NCI-H1105 (cell line): Measurements from ENCODE around the gene HMGCS1.
"Not testable (repeated sequence)": the region's sequence is repeated elsewhere in the genome, so short reads cannot be mapped to it uniquely, and the experiment has no call there.

Source experiments
- DNase-seq: peaks from one replicate; lab custom pipeline; 2025; lab: John Stamatoyannopoulos, UW

HMGCS1 gene

GRCh38 chr5:43273552-43273951 lies 39.7 kb downstream of the HMGCS1 start:
- DNase-seq: no peak

DNA sequence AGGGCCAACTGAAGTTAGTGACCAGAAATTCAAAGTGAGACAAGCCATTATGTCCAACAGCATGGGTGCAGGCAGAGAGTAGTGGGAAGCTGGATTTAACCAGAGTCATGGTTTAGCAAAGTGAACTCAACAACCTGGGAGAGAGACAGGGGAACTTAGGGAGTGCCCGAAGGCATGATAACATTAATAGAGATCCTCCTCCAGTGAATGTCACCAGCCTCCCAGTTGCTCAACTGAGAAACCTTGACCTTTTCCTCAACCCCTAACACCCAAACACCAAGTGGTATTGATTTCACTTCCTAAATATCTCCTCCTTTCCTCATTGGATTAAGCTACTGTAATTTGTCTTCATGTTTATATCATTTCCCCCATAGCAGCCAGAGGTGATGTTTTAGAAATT lies 42.6 kb downstream of the HMGCS1 start:
- DNase-seq: no peak

GRCh38 chr5:43268188-43268820 lies 44.9 kb downstream of the HMGCS1 start:
- no peak for DNase-seq

GRCh38 chr5:43262269-43262668 lies 50.9 kb downstream of the HMGCS1 start:
- DNase-seq: not testable (repeated sequence)

DNA sequence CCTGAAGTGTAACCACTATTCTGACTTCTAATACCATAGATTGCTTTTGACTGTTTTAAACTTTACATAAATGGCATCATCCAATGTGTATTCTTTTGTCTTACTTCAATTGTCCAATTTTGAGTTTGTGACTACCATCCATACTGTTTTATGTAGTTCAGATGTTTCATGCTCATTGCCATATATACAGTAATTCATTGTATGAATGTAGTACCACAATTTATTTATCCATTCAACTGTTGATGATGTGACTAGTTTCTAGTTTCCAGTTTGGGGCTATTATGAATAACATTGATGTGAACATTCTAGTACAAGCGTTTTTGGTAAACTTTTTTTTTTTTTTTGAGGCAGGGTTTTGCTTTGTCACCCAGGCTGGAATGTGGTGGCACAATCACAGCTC lies 55.1 kb downstream of the HMGCS1 start:
- no peak for DNase-seq

- no peak for DNase-seq
Measured at GRCh38 chr5:43256261-43256966, 56.8 kb downstream of the HMGCS1 start.

DNA sequence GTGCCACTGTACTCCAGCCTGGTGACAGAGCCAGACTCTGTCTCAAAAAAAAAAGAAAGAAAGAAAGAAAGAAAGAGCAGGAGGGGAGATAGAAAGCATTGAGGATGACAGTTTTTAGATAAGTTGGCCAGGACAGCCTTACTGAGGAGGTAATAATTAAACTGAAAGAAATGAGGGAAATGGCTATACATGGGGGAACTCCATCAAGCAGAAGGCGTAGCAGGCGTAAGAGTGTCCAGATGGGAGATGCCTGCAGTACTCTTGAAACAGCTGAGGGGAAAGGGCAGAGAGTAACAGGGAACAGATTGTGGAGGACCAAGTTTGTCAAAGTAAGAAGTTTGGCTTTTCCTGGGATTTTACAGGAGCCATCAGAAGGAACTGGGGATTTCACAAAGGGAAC lies 57.5 kb downstream of the HMGCS1 start:
- DNase-seq: no peak

- DNase-seq: no peak
Measured at GRCh38 chr5:43251754-43252153, 61.5 kb downstream of the HMGCS1 start.

DNA sequence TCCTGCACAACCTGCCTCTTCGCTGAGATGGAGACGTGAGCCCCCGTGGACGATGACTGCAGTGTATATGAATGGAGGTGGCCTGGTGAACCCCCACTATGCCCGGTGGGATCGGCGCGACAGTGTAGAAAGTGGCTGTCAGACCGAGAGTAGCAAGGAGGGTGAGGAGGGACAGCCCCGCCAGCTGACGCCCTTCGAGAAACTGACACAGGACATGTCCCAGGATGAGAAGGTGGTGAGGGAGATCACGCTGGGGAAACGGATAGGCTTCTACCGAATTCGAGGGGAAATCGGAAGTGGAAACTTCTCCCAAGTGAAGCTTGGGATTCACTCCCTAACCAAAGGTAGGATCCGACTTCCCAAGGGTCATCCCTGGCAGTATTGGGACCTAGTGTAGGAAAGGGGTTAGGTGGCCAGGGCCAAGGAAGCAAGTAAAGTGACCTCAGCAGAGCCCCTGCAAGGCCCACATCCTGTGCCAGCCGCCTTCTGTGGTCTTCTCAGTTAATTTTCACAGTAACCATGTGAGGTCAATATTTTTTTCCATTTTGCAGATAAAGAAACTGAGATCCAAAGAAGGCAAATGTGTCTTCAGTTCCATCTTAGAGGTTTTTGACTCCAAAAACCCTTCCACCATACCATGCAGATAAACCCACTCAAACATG lies 67.4 kb downstream of the HMGCS1 start:
- no peak for DNase-seq

DNA sequence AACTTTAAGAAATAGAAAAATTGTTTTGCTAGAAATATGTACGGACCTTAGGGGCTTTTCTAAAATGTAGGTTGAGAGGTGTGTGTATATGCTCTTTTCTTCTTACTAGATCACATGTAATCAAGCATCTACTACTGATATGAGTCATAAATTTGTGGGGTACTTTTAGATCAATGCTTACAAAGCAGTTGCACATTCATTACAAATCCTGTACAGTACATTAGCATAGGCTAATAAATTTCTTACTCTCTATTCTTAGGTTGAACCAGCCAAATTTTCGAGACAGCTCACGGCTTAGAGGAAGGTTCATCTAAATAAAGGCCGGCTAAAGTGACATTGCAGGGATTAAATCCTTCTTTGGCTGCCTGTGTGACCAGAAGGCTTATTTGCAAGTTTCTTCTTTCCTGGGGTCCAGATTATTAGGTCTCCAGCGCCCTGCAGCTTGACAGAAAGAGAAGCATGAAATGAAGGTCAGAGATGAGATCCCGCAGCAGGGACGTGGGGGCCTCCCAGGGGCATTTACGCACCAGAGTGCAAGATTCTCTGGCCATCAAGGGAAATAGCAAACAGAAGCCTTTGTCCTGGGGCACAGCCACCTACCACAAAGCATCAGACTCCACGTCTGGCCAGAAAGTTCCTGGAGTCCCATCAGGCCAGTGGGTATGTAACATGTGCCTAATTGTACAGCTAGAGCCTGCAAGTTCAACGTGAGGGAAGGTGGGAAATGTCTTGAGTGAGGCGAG lies 68.2 kb downstream of the HMGCS1 start:
- DNase-seq: no peak

- DNase-seq: no peak
Measured at GRCh38 chr5:43243270-43243669, 69.9 kb downstream of the HMGCS1 start.

DNA sequence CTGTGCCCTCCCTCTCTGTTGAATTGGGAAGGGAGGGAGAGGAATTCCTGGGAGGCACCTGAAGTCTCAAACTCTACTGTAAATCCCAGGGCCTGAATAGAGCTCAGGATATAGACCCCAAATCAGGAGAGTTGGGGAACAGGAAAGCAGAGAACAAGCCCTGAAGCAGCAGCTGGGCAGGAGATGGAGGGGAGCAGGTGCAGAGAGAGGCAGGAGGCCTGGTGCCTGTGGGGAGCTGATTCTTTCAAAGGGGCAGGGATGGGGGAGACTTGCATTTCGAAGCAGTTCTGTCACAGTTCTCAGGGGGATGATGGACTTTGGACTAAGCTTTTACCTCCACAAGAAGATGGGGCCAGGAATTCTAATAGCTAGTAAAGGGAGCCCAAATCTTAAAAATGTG lies 71.0 kb downstream of the HMGCS1 start:
- DNase-seq: no peak
